ENCODE results near the gene PATE2.

Gene PATE2

GRCh38 chr11:125778728-125779127 is at the start of gene PATE2:
PATE2 (minus strand) TSS chr11:125778828; CDS start chr11:125778773, 55 bp downstream.
- Mint-ChIP-seq H3K4me1 (ENCODE audit: low read depth) (peaks cover 2% of the 10 kb centered on the region), H3K36me3 (ENCODE audit: low read depth) (no peaks in the 10 kb centered on the region), H3K9me3 (no peaks in the 10 kb centered on the region), H3K27ac (no peak within 1 kb of the TSS), H3K4me3 (no peak within 1 kb of the TSS), H3K27me3 (ENCODE audit: low read depth) (peaks cover 7% of the 10 kb centered on the region)
- DNase-seq (ENCODE audit: low spot score) = no peak

- Mint-ChIP-seq H3K4me3 (no peak overlapping the region), H3K9me3 (peaks cover 11% of the 10 kb centered on the region), H3K36me3 (ENCODE audit: low read depth) (no peaks in the 10 kb centered on the region), H3K27ac (no peak overlapping the region), H3K27me3 (ENCODE audit: low read depth) (no peaks in the 10 kb centered on the region), H3K4me1 (ENCODE audit: low read depth) (no peaks in the 10 kb centered on the region)
- no peak for DNase-seq (ENCODE audit: low spot score)
Measured at GRCh38 chr11:125807909-125808308, 29.3 kb upstream of the PATE2 start.

- no peaks in the 10 kb centered on the region for H3K36me3 Mint-ChIP-seq (ENCODE audit: low read depth)
- no peak overlapping the region for H3K27ac Mint-ChIP-seq
- no peak for DNase-seq (ENCODE audit: low spot score)
- no peaks in the 10 kb centered on the region for H3K4me1 Mint-ChIP-seq (ENCODE audit: low read depth)
- H3K4me3 Mint-ChIP-seq = no peak overlapping the region
- H3K9me3 Mint-ChIP-seq = peaks cover 46% of the 10 kb centered on the region
- no peaks in the 10 kb centered on the region for H3K27me3 Mint-ChIP-seq (ENCODE audit: low read depth)
Measured at GRCh38 chr11:125802387-125802786, 23.8 kb upstream of the PATE2 start.

GRCh38 chr11:125799808-125800207 is 21.2 kb upstream of the PATE2 start:
- H3K4me3 Mint-ChIP-seq = no peak overlapping the region
- H3K9me3 Mint-ChIP-seq = peaks cover 46% of the 10 kb centered on the region
- H3K36me3 Mint-ChIP-seq (ENCODE audit: low read depth) = no peaks in the 10 kb centered on the region
- H3K4me1 Mint-ChIP-seq (ENCODE audit: low read depth) = no peaks in the 10 kb centered on the region
- no peak for DNase-seq (ENCODE audit: low spot score)
- H3K27me3 Mint-ChIP-seq (ENCODE audit: low read depth) = no peaks in the 10 kb centered on the region
- H3K27ac Mint-ChIP-seq = no peak overlapping the region

GRCh38 chr11:125797641-125798040 is 19.0 kb upstream of the PATE2 start:
- no peaks in the 10 kb centered on the region for H3K4me1 Mint-ChIP-seq (ENCODE audit: low read depth)
- no peaks in the 10 kb centered on the region for H3K36me3 Mint-ChIP-seq (ENCODE audit: low read depth)
- no peak for DNase-seq (ENCODE audit: low spot score)
- no peak overlapping the region for H3K27ac Mint-ChIP-seq
- H3K9me3 Mint-ChIP-seq = peaks cover 38% of the 10 kb centered on the region
- H3K27me3 Mint-ChIP-seq (ENCODE audit: low read depth) = no peaks in the 10 kb centered on the region
- no peak overlapping the region for H3K4me3 Mint-ChIP-seq

- no peak for DNase-seq (ENCODE audit: low spot score)
- Mint-ChIP-seq H3K36me3 (ENCODE audit: low read depth) (no peaks in the 10 kb centered on the region), H3K9me3 (peaks cover 6% of the 10 kb centered on the region), H3K27me3 (ENCODE audit: low read depth) (peaks cover 5% of the 10 kb centered on the region), H3K4me1 (ENCODE audit: low read depth) (no peaks in the 10 kb centered on the region), H3K4me3 (no peak overlapping the region), H3K27ac (no peak overlapping the region)
Measured at GRCh38 chr11:125790825-125791224, 12.2 kb upstream of the PATE2 start.

GRCh38 chr11:125787827-125788226 is 9.2 kb upstream of the PATE2 start, which contains the start of gene PATE3:
PATE3 (plus strand) TSS chr11:125788127; CDS start chr11:125788152, 25 bp downstream.
- DNase-seq (ENCODE audit: low spot score) = no peak

GRCh38 chr11:125784678-125785077 is 6.0 kb upstream of the PATE2 start:
- H3K9me3 Mint-ChIP-seq = no peaks in the 10 kb centered on the region
- peaks cover 12% of the 10 kb centered on the region for H3K27me3 Mint-ChIP-seq (ENCODE audit: low read depth)
- peaks cover 2% of the 10 kb centered on the region for H3K4me1 Mint-ChIP-seq (ENCODE audit: low read depth)
- H3K4me3 Mint-ChIP-seq = no peak overlapping the region
- no peak overlapping the region for H3K27ac Mint-ChIP-seq
- no peak for DNase-seq (ENCODE audit: low spot score)
- no peaks in the 10 kb centered on the region for H3K36me3 Mint-ChIP-seq (ENCODE audit: low read depth)

More at GRCh38 chr11:125787827-125788226, 9.2 kb upstream of the PATE2 start, which contains the start of gene PATE3:
- peaks cover 2% of the 10 kb centered on the region for H3K4me1 Mint-ChIP-seq (ENCODE audit: low read depth)
- H3K27ac Mint-ChIP-seq = no peak within 1 kb of the TSS
- no peaks in the 10 kb centered on the region for H3K36me3 Mint-ChIP-seq (ENCODE audit: low read depth)
- H3K9me3 Mint-ChIP-seq = no peaks in the 10 kb centered on the region
- no peak within 1 kb of the TSS for H3K4me3 Mint-ChIP-seq
- H3K27me3 Mint-ChIP-seq (ENCODE audit: low read depth) = peaks cover 5% of the 10 kb centered on the region

- no peak for DNase-seq (ENCODE audit: low spot score)
Measured at GRCh38 chr11:125777309-125777708, 1.3 kb downstream of the PATE2 start.

GRCh38 chr11:125773516-125773915 is 5.1 kb downstream of the PATE2 start:
- DNase-seq (ENCODE audit: low spot score) = no peak
- Mint-ChIP-seq H3K4me1 (ENCODE audit: low read depth) (peaks cover 2% of the 10 kb centered on the region), H3K36me3 (ENCODE audit: low read depth) (no peaks in the 10 kb centered on the region), H3K4me3 (no peak overlapping the region), H3K27ac (no peak overlapping the region), H3K27me3 (ENCODE audit: low read depth) (peaks cover 2% of the 10 kb centered on the region), H3K9me3 (no peaks in the 10 kb centered on the region)

More at GRCh38 chr11:125777309-125777708, 1.3 kb downstream of the PATE2 start:
- H3K27ac Mint-ChIP-seq = no peak overlapping the region
- H3K9me3 Mint-ChIP-seq = no peaks in the 10 kb centered on the region
- peaks cover 2% of the 10 kb centered on the region for H3K4me1 Mint-ChIP-seq (ENCODE audit: low read depth)
- H3K27me3 Mint-ChIP-seq (ENCODE audit: low read depth) = peaks cover 10% of the 10 kb centered on the region
- H3K36me3 Mint-ChIP-seq (ENCODE audit: low read depth) = no peaks in the 10 kb centered on the region
- no peak overlapping the region for H3K4me3 Mint-ChIP-seq

GRCh38 chr11:125772834-125773505 is 5.7 kb downstream of the PATE2 start:
- no peak for DNase-seq (ENCODE audit: low spot score)
- Mint-ChIP-seq H3K27ac (no peak overlapping the region), H3K9me3 (no peaks in the 10 kb centered on the region), H3K27me3 (ENCODE audit: low read depth) (peaks cover 2% of the 10 kb centered on the region), H3K36me3 (ENCODE audit: low read depth) (no peaks in the 10 kb centered on the region), H3K4me3 (no peak overlapping the region), H3K4me1 (ENCODE audit: low read depth) (peaks cover 2% of the 10 kb centered on the region)

- no peaks in the 10 kb centered on the region for H3K9me3 Mint-ChIP-seq
- no peaks in the 10 kb centered on the region for H3K36me3 Mint-ChIP-seq (ENCODE audit: low read depth)
- DNase-seq (ENCODE audit: low spot score) = no peak
- H3K4me3 Mint-ChIP-seq = no peak overlapping the region
- no peaks in the 10 kb centered on the region for H3K4me1 Mint-ChIP-seq (ENCODE audit: low read depth)
- H3K27ac Mint-ChIP-seq = no peak overlapping the region
- peaks cover 2% of the 10 kb centered on the region for H3K27me3 Mint-ChIP-seq (ENCODE audit: low read depth)
Measured at GRCh38 chr11:125770583-125770982, 8.0 kb downstream of the PATE2 start.

- H3K27me3 Mint-ChIP-seq (ENCODE audit: low read depth) = peaks cover 6% of the 10 kb centered on the region
- H3K4me3 Mint-ChIP-seq = no peak overlapping the region
- no peaks in the 10 kb centered on the region for H3K4me1 Mint-ChIP-seq (ENCODE audit: low read depth)
- H3K36me3 Mint-ChIP-seq (ENCODE audit: low read depth) = no peaks in the 10 kb centered on the region
- H3K9me3 Mint-ChIP-seq = no peaks in the 10 kb centered on the region
- DNase-seq (ENCODE audit: low spot score) = no peak
- H3K27ac Mint-ChIP-seq = no peak overlapping the region
Measured at GRCh38 chr11:125768336-125769046, 10.1 kb downstream of the PATE2 start.

- Mint-ChIP-seq H3K9me3 (no peaks in the 10 kb centered on the region), H3K27ac (no peak overlapping the region), H3K27me3 (ENCODE audit: low read depth) (peaks cover 7% of the 10 kb centered on the region), H3K4me1 (ENCODE audit: low read depth) (no peaks in the 10 kb centered on the region), H3K36me3 (ENCODE audit: low read depth) (no peaks in the 10 kb centered on the region), H3K4me3 (no peak overlapping the region)
- DNase-seq (ENCODE audit: low spot score) = no peak
Measured at GRCh38 chr11:125766251-125766650, 12.4 kb downstream of the PATE2 start.
